B cell (primary cell): Measurements from ENCODE around the gene PHACTR1. TPM values are rescaled to one million over a fixed set of nuclear protein-coding genes. Genes with fewer than 3 reads are reported as not detected.

Source experiments
- ATAC-seq: fragments of 200-7000 bp; cut with Tn5 transposase; one replicate; pipeline ENCODE4 v1.10.0; 2021; ENCODE audit warnings: low read depth, mild to moderate bottlenecking, moderate number of reproducible peaks, moderate library complexity
- CTCF ChIA-PET: fragments of 350-600 bp; sonication (Branson Sonifier 250); formaldehyde crosslinking; loops from one replicate; lab custom pipeline; 2021; ENCODE audit warnings: antibody characterized with exemption, inconsistent platforms; lab: Charles Lee
- POLR2A ChIA-PET: fragments of 350-600 bp; sonication (Branson Sonifier 250); formaldehyde crosslinking; loops from one replicate; lab custom pipeline; 2021; ENCODE audit warnings: antibody characterized with exemption; lab: Charles Lee
- DNase-seq: peaks from one replicate; pipeline ENCODE4 v3.0.0; 2013
- H2AFZ ChIP-seq: 2 replicates; pipeline ENCODE4 v1.6.1; 2012; ENCODE audit warnings: mild to moderate bottlenecking, low read depth, low read length; ENCODE audit not compliant: insufficient read depth, poor library complexity, severe bottlenecking
- H3K27ac ChIP-seq, 2 donors: 1 replicate in 1 of 2; 2 replicates in 1 of 2; pipeline ENCODE4 v1.5.1; 2012 to 2013; ENCODE audit warnings: low read length in 2 of 2, mild to moderate bottlenecking in 2 of 2, moderate library complexity in 1 of 2
- H3K27me3 ChIP-seq, 4 experiments: fragments of 200-600 bp in 1 of 4; sonication (generic) in 1 of 4; replicated peaks in 1 of 4; 1 replicate in 2 of 4; 2 replicates in 2 of 4; pipeline versions ENCODE4 v1.6.1 to v1.7.0; 2013 to 2016; ENCODE audit warnings: low read length in 3 of 4, mild to moderate bottlenecking in 2 of 4, mixed read lengths in 1 of 4, moderate library complexity in 1 of 4; ENCODE audit not compliant: insufficient read depth in 4 of 4, control insufficient read depth in 3 of 4; ENCODE audit errors: control extremely low read depth in 1 of 4
- H3K36me3 ChIP-seq, 2 experiments: replicated peaks in 1 of 2; 1 replicate in 1 of 2; 2 replicates in 1 of 2; pipeline versions ENCODE4 v1.6.1 to v1.7.1; 2013; ENCODE audit warnings: low read length in 1 of 2; ENCODE audit not compliant: insufficient read depth in 2 of 2, control insufficient read depth in 1 of 2; ENCODE audit errors: control extremely low read depth in 1 of 2, extremely low read depth in 1 of 2
- H3K4me1 ChIP-seq, 2 donors: fragments of 200-600 bp in 1 of 2; sonication (generic) in 1 of 2; 1 replicate in 1 of 2; 2 replicates in 1 of 2; pipeline versions ENCODE4 v1.5.1 to v1.6.1; 2013 to 2017; ENCODE audit warnings: low read length in 2 of 2; ENCODE audit not compliant: control insufficient read depth in 2 of 2, insufficient read depth in 2 of 2
- H3K4me2 ChIP-seq: replicated peaks from 2 replicates; pipeline ENCODE3; 2012; ENCODE audit warnings: mild to moderate bottlenecking, low read depth, low read length; ENCODE audit not compliant: poor library complexity, severe bottlenecking
- H3K4me3 ChIP-seq, 5 experiments: fragments of 200-600 bp in 1 of 5; sonication (generic) in 1 of 5; 1 replicate in 3 of 5; 2 replicates in 2 of 5; pipeline versions ENCODE4 v1.5.1 to v1.7.0; 2011 to 2016; ENCODE audit warnings: low read length in 4 of 5, mild to moderate bottlenecking in 4 of 5, low read depth in 2 of 5, control low read depth in 1 of 5, moderate library complexity in 1 of 5; ENCODE audit not compliant: insufficient read depth in 1 of 5; ENCODE audit errors: control extremely low read depth in 1 of 5, extremely low read depth in 1 of 5
- H3K79me2 ChIP-seq: fragments of 200-600 bp; sonication (generic); one replicate; pipeline ENCODE4 v1.6.0; 2016; ENCODE audit warnings: low read length; ENCODE audit not compliant: control insufficient read depth, insufficient read depth
- H3K9ac ChIP-seq: fragments of 200-600 bp; sonication (generic); 2 replicates; pipeline ENCODE4 v1.6.1; 2017; ENCODE audit warnings: mild to moderate bottlenecking, low read length, moderate library complexity
- H3K9me3 ChIP-seq, 3 donors: one replicate each; pipeline versions ENCODE4 v1.6.1 to v1.7.1; 2013; ENCODE audit warnings: low read length in 2 of 3; ENCODE audit not compliant: control insufficient read depth in 2 of 3, insufficient read depth in 1 of 3; ENCODE audit errors: control extremely low read depth in 1 of 3
- H4K20me1 ChIP-seq: 2 replicates; pipeline ENCODE4 v1.6.0; 2012; ENCODE audit warnings: mild to moderate bottlenecking, low read length; ENCODE audit not compliant: insufficient read depth, control insufficient read depth, poor library complexity, severe bottlenecking
- H3K27ac Mint-ChIP-seq: one replicate; pipeline ENCODE4 v1.8.0; 2021; ENCODE audit warnings: mixed read lengths
- H3K27me3 Mint-ChIP-seq: one replicate; pipeline ENCODE4 v1.8.0; 2021; ENCODE audit warnings: mixed read lengths
- H3K4me1 Mint-ChIP-seq: one replicate; pipeline ENCODE4 v1.8.0; 2021; ENCODE audit warnings: mixed read lengths
- H3K4me3 Mint-ChIP-seq: one replicate; pipeline ENCODE4 v1.8.0; 2021; ENCODE audit warnings: mixed read lengths
- H3K9me3 Mint-ChIP-seq: one replicate; pipeline ENCODE4 v1.8.0; 2022; ENCODE audit warnings: mixed read lengths; ENCODE audit not compliant: insufficient read depth
- EZH2 ChIP-seq: IDR thresholded peaks from 2 replicates; pipeline ENCODE4 v1.6.1; 2012; ENCODE audit warnings: borderline replicate concordance, low read depth, mild to moderate bottlenecking, moderate library complexity, low read length; ENCODE audit not compliant: insufficient read depth, poor library complexity, severe bottlenecking
- WGBS: methylation state at CpG from one replicate; pipeline ENCODE4 v1.1.5; 2013; ENCODE audit warnings: missing lambda C conversion rate; ENCODE audit not compliant: insufficient coverage; 5-methylcytosine and 5-hydroxymethylcytosine counted together
- intact Hi-C: fragments of 100-400 bp; cut with micrococcal nuclease; formaldehyde crosslinking; loops from one replicate; pipeline ENCODE4 v1.10.0; 2022
- polyA plus RNA-seq: library from polyadenylated mRNA; depleted of rRNA; stranded (reverse); fragments of >200 nt; gene quantifications from 2 replicates; pipeline ENCODE4 v1.2.3, GENCODE V29; 2012
- total RNA-seq, 2 donors: library from RNA; stranded (reverse); fragments of 120-200 nt in 1 of 2; gene quantifications; 1 replicate in 1 of 2; 2 replicates in 1 of 2; pipeline versions ENCODE4 v1.2.3 to v1.2.4, GENCODE V29; 2013 to 2022
- TF ChIP-seq, protein P1 (sequence below): fragments of 200-600 bp; IDR thresholded peaks from one replicate; pipeline ENCODE4 v1.8.0; 2022; ENCODE audit warnings: antibody characterized with exemption, mild to moderate bottlenecking

PHACTR1 gene
- total and polyA plus RNA-seq, 2 donors (not counting 1 experiment from before 2014, with no cell fraction given) = 30.2 to 129 TPM

DNA sequence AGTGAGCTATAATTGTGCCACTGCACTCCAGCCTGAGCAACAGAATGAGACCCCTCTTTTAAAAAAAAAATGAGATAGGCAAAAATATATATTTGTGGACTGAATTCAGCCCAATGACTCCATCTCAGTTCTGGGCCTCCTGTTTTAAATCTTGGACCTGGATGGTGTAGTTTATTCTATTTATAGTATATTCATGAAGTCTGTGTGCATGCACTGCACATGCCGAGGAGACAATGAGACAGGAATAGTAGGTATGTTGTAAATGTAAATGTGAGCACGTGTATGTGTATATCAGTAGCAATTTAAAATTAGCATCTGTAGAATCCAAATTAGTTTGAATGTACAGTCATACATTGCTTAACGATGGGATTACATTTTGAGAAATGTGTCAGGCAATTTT lies 520.8 kb downstream of the PHACTR1 start:
- no peak overlapping the region for H2AFZ ChIP-seq
- H3K36me3 ChIP-seq = no peaks in the 10 kb centered on the region
- H3K9ac ChIP-seq = no peak overlapping the region
- no peaks in the 10 kb centered on the region for H4K20me1 ChIP-seq
- TF ChIP-seq, protein P1, sequence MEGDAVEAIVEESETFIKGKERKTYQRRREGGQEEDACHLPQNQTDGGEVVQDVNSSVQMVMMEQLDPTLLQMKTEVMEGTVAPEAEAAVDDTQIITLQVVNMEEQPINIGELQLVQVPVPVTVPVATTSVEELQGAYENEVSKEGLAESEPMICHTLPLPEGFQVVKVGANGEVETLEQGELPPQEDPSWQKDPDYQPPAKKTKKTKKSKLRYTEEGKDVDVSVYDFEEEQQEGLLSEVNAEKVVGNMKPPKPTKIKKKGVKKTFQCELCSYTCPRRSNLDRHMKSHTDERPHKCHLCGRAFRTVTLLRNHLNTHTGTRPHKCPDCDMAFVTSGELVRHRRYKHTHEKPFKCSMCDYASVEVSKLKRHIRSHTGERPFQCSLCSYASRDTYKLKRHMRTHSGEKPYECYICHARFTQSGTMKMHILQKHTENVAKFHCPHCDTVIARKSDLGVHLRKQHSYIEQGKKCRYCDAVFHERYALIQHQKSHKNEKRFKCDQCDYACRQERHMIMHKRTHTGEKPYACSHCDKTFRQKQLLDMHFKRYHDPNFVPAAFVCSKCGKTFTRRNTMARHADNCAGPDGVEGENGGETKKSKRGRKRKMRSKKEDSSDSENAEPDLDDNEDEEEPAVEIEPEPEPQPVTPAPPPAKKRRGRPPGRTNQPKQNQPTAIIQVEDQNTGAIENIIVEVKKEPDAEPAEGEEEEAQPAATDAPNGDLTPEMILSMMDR = no peak
- no peak for TF ChIP-seq EZH2
- H3K4me2 ChIP-seq = no peak overlapping the region
- DNase-seq = no peak
- H3K9me3 ChIP-seq = no peaks in the 10 kb centered on the region
- no peak overlapping the region for H3K4me3 Mint-ChIP-seq
- POLR2A ChIA-PET = no interaction called here
- WGBS = 87% methylated on average over 2 of the region's 3 CpGs
- H3K79me2 ChIP-seq = no peaks in the 10 kb centered on the region
- no peak overlapping the region for H3K4me3 ChIP-seq
- no peaks in the 10 kb centered on the region for H3K9me3 Mint-ChIP-seq
- H3K27ac Mint-ChIP-seq = no peak overlapping the region
- H3K4me1 ChIP-seq = peaks cover 8 to 13% of the 10 kb centered on the region in 2 donors
- H3K27ac ChIP-seq = no peak overlapping the region
- intact Hi-C loops = no loop called here
- H3K27me3 Mint-ChIP-seq = peaks cover 4% of the 10 kb centered on the region
- peaks cover 0 to 13% (median 1%) of the 10 kb centered on the region in 4 experiments for H3K27me3 ChIP-seq
- ATAC-seq = no peak
- H3K4me1 Mint-ChIP-seq = peaks cover 28% of the 10 kb centered on the region
- CTCF ChIA-PET = no interaction called here

DNA sequence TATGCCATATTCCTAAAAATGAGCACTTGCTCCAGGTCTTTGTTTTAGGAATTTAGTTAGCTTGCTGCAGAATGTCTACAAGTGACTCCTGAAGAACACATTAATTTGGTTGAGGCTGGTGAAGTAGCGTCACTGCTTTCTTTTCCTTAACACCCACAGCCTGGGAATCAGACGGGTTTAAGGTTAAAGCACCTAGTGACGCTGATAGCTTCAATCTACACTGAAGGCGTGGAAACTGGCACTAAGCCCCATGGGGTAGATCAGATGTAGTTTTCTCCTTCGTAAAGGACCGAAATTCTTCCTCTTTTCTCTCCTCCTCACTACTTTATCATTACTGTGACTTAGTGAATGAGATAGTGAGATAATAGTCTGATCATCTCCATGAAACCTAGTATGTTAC lies 521.5 kb downstream of the PHACTR1 start:
- H3K4me3 ChIP-seq = no peak overlapping the region
- Mint-ChIP-seq H3K27ac (no peak overlapping the region), H3K9me3 (no peaks in the 10 kb centered on the region), H3K4me1 (peaks cover 24% of the 10 kb centered on the region), H3K27me3 (peaks cover 4% of the 10 kb centered on the region), H3K4me3 (no peak overlapping the region)
- no peak overlapping the region for H2AFZ ChIP-seq
- H3K4me2 ChIP-seq = no peak overlapping the region
- H3K36me3 ChIP-seq = no peaks in the 10 kb centered on the region
- no CpG with 5 or more reads among the region's 6 CpGs for WGBS
- peaks cover 0 to 6% (median 0%) of the 10 kb centered on the region in 4 experiments for H3K27me3 ChIP-seq
- H3K4me1 ChIP-seq = peaks cover 8 to 10% of the 10 kb centered on the region in 2 donors
- intact Hi-C loops = no loop called here
- no peak overlapping the region for H3K27ac ChIP-seq
- ChIA-PET POLR2A (no interaction called here), CTCF (interaction anchor here (1.0 kb wide), 1 partner anchor 45 kb away, joined by 3 read pairs; no protein-coding TSS in a partner anchor)
- no peak overlapping the region for H3K9ac ChIP-seq
- TF ChIP-seq, protein P1 = no peak
- no peak for TF ChIP-seq EZH2
- ATAC-seq = no peak
- H3K79me2 ChIP-seq = no peaks in the 10 kb centered on the region
- H4K20me1 ChIP-seq = no peaks in the 10 kb centered on the region
- no peaks in the 10 kb centered on the region for H3K9me3 ChIP-seq
- no peak for DNase-seq
